Measurements from ENCODE around the gene RAB3D. TPM values are rescaled to one million over a fixed set of nuclear protein-coding genes. Genes with fewer than 3 reads are reported as not detected.
A peak's percentile ranks its signal among the peaks of the same experiment; 100 is the strongest.

The RAB3D gene
- total RNA-seq, 3 donors from 2014 or later = 4.0 to 4.5 (median 4.3) TPM

DNA sequence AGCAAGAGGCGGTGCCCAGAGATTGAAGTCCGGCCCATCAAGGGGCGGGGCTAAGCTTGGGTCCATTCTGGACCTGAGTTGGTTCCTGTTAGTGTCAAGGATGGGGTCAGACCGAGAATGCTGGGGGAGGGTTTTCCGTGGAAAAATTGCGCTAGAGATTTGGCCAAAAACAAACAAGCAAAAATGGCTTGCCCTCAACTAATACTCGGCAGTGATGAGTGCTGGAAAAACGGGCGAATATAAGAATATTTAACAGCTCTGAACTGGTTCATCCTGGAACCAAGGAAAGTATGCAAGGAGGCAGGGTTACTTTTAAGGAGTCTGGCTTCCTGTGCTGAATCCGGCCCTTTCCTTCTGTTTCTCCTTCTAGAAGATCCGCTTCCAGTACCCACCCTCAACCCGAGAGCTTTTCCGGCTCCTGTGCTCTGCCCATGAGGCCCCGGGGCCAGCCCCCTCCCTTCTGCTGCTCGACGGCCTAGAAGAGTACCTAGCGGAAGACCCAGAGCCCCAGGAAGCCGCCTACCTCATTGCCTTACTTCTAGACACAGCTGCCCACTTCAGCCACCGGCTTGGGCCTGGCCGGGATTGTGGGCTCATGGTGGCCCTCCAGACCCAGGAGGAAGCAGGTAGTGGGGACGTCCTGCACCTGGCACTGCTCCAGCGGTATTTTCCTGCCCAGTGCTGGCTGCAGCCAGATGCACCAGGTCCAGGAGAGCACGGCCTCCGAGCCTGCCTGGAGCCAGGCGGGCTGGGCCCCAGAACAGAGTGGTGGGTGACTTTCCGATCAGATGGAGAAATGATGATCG lies 35.9 kb upstream of the RAB3D start:
- Mint-ChIP-seq H3K36me3 (ENCODE audit: insufficient read depth) (peaks cover 12% of the 10 kb centered on the region), H3K4me1 (ENCODE audit: low read depth) (peaks cover 37% of the 10 kb centered on the region), H3K27me3 (ENCODE audit: low read depth) (no peaks in the 10 kb centered on the region)

DNA sequence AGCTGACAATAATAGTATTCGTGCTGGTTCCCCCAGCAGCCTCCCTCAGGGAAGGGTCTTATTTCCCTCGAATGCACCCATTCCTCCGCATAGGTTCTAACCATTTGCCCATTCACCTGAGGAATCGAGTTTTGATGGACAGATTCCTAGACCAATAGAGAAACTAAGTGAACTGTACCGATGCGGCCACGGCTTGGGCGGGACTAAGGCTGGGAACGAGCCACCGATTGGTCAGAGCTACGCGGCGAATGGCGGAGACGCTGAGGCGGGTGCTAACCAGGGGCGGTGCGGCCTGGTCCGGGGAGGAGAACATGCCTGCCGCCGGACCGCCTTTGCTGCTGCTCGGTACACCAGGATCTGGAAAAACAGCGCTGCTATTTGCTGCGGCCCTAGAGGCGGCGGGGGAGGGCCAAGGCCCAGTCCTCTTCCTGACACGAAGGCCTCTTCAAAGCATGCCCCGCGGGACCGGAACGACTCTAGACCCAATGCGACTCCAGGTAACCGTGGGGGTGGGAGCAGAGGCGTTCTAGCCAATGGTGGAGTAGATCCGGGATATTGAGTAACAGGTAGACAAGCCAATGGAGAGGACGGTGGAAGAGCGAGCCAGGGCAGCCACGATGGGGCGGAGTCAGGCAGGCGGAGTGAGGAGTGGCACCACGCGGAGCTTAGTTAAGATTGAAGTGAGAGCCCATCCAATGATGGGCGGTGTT lies 35.1 kb upstream of the RAB3D start, which contains the start of gene SWSAP1:
SWSAP1 (plus strand) TSS at position 234 of the 710 bp plus-strand sequence; CDS start at position 249, 15 bp downstream.
- Mint-ChIP-seq H3K27me3 (ENCODE audit: low read depth) (no peaks in the 10 kb centered on the region), H3K4me3 (no peak within 1 kb of the TSS)
- peak; percentile 93 for DNase-seq

More for the DNA sequence above, 35.9 kb upstream of the RAB3D start:
- no peaks in the 10 kb centered on the region for H3K9me3 Mint-ChIP-seq
- ATAC-seq = peak; percentile 13 to 21
- no peak overlapping the region for H3K4me3 Mint-ChIP-seq
- peak; percentile 51 for DNase-seq

GRCh38 chr19:11373885-11374432 lies 34.5 kb upstream of the RAB3D start:
- Mint-ChIP-seq H3K36me3 (ENCODE audit: insufficient read depth) (peaks cover 18% of the 10 kb centered on the region), H3K27me3 (ENCODE audit: low read depth) (no peaks in the 10 kb centered on the region), H3K4me3 (no peak overlapping the region), H3K4me1 (ENCODE audit: low read depth) (peaks cover 30% of the 10 kb centered on the region), H3K9me3 (no peaks in the 10 kb centered on the region)
- DNase-seq (no peak), ATAC-seq (no peak)

More for the DNA sequence above, 35.1 kb upstream of the RAB3D start, which contains the start of gene SWSAP1:
- H3K36me3 Mint-ChIP-seq (ENCODE audit: insufficient read depth) = peaks cover 13% of the 10 kb centered on the region
- ATAC-seq = peak; percentile 93 to 95
- H3K4me1 Mint-ChIP-seq (ENCODE audit: low read depth) = peaks cover 30% of the 10 kb centered on the region
- no peaks in the 10 kb centered on the region for H3K9me3 Mint-ChIP-seq

- H3K9me3 Mint-ChIP-seq = no peaks in the 10 kb centered on the region
- H3K4me1 Mint-ChIP-seq (ENCODE audit: low read depth) = peaks cover 25% of the 10 kb centered on the region
- H3K4me3 Mint-ChIP-seq = peak overlapping the region; percentile 14
- DNase-seq (no peak), ATAC-seq (no peak)
- H3K36me3 Mint-ChIP-seq (ENCODE audit: insufficient read depth) = peaks cover 20% of the 10 kb centered on the region
- no peaks in the 10 kb centered on the region for H3K27me3 Mint-ChIP-seq (ENCODE audit: low read depth)
Measured at GRCh38 chr19:11373166-11373884, 33.9 kb upstream of the RAB3D start.

DNA sequence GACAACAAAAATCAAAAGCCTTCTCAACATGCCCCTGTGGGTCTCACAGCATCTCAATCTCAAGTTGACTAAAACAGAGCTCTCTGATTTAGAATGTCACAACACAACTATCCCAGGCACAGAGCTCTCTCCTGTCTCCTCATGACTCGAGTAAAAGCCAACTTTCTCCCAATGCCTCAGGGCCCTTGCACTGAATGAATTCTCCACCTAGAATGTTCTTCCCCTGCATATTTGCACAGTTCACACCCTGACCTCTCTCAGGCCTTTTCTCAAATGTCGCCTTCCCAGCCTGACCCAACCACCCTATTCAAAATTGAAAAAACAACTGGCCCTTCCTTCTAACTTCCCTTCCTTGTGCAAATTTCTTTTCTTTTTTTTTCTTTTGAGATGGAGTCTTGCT lies 31.3 kb upstream of the RAB3D start:
- DNase-seq (no peak), ATAC-seq (no peak)
- no peak overlapping the region for H3K4me3 Mint-ChIP-seq
- H3K27me3 Mint-ChIP-seq (ENCODE audit: low read depth) = no peaks in the 10 kb centered on the region
- H3K4me1 Mint-ChIP-seq (ENCODE audit: low read depth) = peaks cover 6% of the 10 kb centered on the region
- no peaks in the 10 kb centered on the region for H3K9me3 Mint-ChIP-seq
- peaks cover 15% of the 10 kb centered on the region for H3K36me3 Mint-ChIP-seq (ENCODE audit: insufficient read depth)

- H3K4me1 Mint-ChIP-seq (ENCODE audit: low read depth) = no peaks in the 10 kb centered on the region
- peaks cover 18% of the 10 kb centered on the region for H3K36me3 Mint-ChIP-seq (ENCODE audit: insufficient read depth)
- DNase-seq = no peak
- H3K9me3 Mint-ChIP-seq = no peaks in the 10 kb centered on the region
- H3K4me3 Mint-ChIP-seq = no peak overlapping the region
- H3K27me3 Mint-ChIP-seq (ENCODE audit: low read depth) = no peaks in the 10 kb centered on the region
- no peak for ATAC-seq
Measured at GRCh38 chr19:11367528-11367927, 28.1 kb upstream of the RAB3D start.

DNA sequence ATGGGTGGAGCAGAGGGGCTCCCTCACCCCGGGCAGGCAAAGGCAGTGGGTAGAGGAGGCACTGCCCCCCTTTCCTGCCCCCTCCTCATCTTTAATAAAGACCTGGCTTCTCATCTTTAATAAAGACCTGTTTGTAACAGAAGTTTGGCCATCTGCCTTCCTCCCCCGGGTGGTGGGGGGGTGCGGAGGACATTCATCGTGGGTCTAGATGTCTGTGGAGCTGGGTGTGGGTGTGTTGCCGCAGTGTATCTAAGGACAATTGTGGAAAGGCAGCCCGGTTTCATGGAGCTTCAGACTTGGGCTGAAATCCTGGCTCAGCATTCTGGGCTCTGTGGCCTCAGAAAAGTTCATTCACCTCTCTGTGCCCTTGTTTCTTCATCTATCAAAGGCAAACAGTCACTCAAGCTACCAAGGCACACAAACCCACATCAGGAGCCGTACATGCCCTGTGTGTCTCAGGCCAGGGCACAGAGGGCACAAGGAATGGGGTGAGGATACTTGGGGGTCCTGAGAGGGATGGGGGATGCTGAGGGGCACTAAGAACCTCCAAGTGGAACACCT lies 26.2 kb upstream of the RAB3D start:
- no peaks in the 10 kb centered on the region for H3K4me1 Mint-ChIP-seq (ENCODE audit: low read depth)
- H3K9me3 Mint-ChIP-seq = no peaks in the 10 kb centered on the region
- H3K36me3 Mint-ChIP-seq (ENCODE audit: insufficient read depth) = peaks cover 14% of the 10 kb centered on the region
- ATAC-seq (no peak), DNase-seq (no peak)
- H3K4me3 Mint-ChIP-seq = no peak overlapping the region
- H3K27me3 Mint-ChIP-seq (ENCODE audit: low read depth) = no peaks in the 10 kb centered on the region

- Mint-ChIP-seq H3K9me3 (no peaks in the 10 kb centered on the region), H3K4me3 (no peak overlapping the region), H3K36me3 (ENCODE audit: insufficient read depth) (peaks cover 14% of the 10 kb centered on the region), H3K27me3 (ENCODE audit: low read depth) (no peaks in the 10 kb centered on the region), H3K4me1 (ENCODE audit: low read depth) (no peaks in the 10 kb centered on the region)
- DNase-seq (no peak), ATAC-seq (no peak)
Measured at GRCh38 chr19:11364935-11365334, 25.5 kb upstream of the RAB3D start.

DNA sequence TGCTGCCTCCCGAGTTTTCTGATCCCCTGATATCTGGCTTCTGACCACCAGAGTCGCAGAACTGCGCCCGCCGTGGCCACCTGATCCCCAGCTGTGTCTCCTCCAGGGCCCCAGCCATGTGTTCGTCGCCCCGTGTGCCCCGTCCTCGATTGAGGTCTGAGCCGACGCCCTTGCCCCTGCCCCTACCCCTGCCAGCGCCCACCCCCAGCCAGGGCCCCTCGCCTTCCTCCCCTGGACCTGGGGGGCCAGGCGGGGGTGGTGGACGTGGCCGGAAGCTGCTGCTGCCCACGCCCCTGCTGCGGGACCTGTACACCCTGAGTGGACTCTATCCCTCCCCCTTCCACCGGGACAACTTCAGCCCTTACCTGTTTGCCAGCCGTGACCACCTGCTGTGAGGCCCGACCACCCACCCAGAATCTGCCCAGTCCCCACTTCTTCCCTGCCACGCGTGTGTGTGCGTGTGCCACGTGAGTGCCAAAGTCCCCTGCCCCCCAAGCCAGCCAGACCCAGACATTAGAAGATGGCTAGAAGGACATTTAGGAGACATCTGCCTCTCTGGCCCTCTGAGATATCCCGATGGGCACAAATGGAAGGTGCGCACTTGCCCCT lies 24.9 kb upstream of the RAB3D start:
- Mint-ChIP-seq H3K36me3 (ENCODE audit: insufficient read depth) (peaks cover 11% of the 10 kb centered on the region), H3K4me1 (ENCODE audit: low read depth) (no peaks in the 10 kb centered on the region), H3K27me3 (ENCODE audit: low read depth) (no peaks in the 10 kb centered on the region), H3K9me3 (no peaks in the 10 kb centered on the region), H3K4me3 (no peak overlapping the region)
- no peak for ATAC-seq
- DNase-seq = no peak

- ATAC-seq = no peak
- Mint-ChIP-seq H3K27me3 (ENCODE audit: low read depth) (no peaks in the 10 kb centered on the region), H3K36me3 (ENCODE audit: insufficient read depth) (peaks cover 7% of the 10 kb centered on the region), H3K4me1 (ENCODE audit: low read depth) (no peaks in the 10 kb centered on the region), H3K9me3 (no peaks in the 10 kb centered on the region), H3K4me3 (no peak overlapping the region)
- no peak for DNase-seq
Measured at GRCh38 chr19:11363881-11364280, 24.4 kb upstream of the RAB3D start.

- Mint-ChIP-seq H3K4me1 (ENCODE audit: low read depth) (no peaks in the 10 kb centered on the region), H3K36me3 (ENCODE audit: insufficient read depth) (peaks cover 3% of the 10 kb centered on the region), H3K4me3 (no peak overlapping the region), H3K27me3 (ENCODE audit: low read depth) (no peaks in the 10 kb centered on the region), H3K9me3 (no peaks in the 10 kb centered on the region)
- DNase-seq (no peak), ATAC-seq (peak in 1 of 2 donors; percentile 10)
Measured at GRCh38 chr19:11361771-11362731, 22.6 kb upstream of the RAB3D start.

DNA sequence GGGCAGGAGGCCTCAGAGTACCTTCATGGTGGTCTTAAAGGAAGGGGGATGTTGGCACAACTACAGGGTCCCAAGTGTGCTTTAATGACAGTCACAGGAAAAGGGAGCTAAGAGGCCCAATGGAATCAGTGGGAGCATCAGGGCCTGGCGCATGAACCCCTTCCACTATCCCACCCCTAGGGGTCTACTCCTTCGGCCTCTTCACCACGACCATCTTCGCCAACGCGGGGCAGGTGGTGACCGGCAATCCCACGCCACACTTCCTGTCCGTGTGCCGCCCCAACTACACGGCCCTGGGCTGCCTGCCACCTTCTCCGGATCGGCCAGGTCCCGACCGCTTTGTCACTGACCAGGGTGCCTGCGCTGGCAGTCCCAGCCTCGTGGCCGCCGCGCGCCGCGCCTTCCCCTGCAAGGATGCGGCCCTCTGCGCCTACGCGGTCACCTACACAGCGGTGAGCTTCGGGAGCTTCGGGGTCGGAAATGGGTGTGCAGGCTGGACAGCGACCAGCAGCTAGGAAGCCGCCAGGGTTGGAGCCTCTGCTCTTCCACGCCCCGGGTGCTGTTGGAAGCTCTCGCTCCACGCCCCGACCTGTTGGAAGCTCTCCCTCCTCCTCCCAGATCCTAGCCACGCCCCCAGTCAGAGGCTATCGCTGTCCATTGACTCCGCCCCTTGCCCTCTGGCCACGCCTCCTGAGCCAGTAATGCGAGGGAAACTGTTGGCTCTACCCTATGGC lies 21.7 kb upstream of the RAB3D start:
- Mint-ChIP-seq H3K9me3 (no peaks in the 10 kb centered on the region), H3K4me3 (no peak overlapping the region), H3K4me1 (ENCODE audit: low read depth) (peaks cover 2% of the 10 kb centered on the region), H3K27me3 (ENCODE audit: low read depth) (peaks cover 2% of the 10 kb centered on the region), H3K36me3 (ENCODE audit: insufficient read depth) (peaks cover 3% of the 10 kb centered on the region)
- DNase-seq = no peak
- no peak for ATAC-seq
